ENCODE results near the gene JARID2. TPM values are rescaled to one million over a fixed set of nuclear protein-coding genes. Genes with fewer than 3 reads are reported as not detected.

The JARID2 gene
- total and polyA plus RNA-seq, 2 of the 13 experiments (the other 11 are each of a cell fraction or from before 2014, with no cell fraction given): 7.5 to 10.3 TPM

DNA sequence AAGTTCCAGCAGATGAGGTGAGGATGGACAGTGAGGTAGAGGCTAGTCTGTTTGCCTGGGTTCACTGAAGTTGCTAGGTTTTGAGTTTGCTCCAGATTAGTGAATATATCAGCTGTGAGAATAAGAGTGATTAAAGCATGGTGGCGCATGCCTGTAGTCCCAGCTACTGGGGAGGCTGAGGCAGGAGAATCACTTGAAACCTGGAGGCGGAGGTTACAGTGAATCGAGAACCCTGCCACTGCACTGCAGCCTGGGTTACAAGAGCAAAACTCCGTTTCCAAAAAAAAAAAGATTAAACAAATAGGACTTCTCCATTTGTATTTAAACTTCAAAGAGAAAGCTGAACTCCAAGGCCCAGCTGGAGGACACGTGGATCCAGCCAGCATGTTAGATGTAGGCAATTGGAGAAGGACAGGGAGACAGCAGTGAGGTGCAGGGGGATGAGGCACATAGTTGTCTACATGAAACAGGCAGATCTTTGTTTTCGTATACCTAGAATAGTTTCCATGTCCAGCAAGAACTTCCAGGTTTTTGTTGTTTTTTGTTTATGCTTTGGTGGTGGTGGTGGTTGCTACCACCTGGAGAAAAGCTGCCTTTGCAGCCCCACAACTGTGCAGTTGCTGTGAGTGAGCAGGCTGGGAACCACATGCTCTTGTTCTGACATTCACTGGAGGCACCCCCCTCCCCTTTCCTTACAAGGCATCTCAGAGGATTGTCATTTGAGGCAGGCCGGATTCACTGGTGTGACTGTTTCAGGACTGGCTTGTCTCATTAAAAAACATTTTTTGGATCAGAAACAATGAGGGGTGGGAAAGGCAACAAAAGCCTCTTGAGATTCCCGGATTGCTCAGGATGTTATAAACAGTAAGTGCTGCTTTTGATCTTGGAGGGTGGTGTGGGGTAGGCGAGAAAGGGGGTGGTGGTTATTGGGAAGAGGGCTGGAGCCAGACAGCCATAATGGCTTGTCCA is 72.3 kb downstream of the JARID2 start (continued):
- TF ChIP-seq, protein P1, sequence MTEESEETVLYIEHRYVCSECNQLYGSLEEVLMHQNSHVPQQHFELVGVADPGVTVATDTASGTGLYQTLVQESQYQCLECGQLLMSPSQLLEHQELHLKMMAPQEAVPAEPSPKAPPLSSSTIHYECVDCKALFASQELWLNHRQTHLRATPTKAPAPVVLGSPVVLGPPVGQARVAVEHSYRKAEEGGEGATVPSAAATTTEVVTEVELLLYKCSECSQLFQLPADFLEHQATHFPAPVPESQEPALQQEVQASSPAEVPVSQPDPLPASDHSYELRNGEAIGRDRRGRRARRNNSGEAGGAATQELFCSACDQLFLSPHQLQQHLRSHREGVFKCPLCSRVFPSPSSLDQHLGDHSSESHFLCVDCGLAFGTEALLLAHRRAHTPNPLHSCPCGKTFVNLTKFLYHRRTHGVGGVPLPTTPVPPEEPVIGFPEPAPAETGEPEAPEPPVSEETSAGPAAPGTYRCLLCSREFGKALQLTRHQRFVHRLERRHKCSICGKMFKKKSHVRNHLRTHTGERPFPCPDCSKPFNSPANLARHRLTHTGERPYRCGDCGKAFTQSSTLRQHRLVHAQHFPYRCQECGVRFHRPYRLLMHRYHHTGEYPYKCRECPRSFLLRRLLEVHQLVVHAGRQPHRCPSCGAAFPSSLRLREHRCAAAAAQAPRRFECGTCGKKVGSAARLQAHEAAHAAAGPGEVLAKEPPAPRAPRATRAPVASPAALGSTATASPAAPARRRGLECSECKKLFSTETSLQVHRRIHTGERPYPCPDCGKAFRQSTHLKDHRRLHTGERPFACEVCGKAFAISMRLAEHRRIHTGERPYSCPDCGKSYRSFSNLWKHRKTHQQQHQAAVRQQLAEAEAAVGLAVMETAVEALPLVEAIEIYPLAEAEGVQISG (CRISPR knock-in tag; IDR thresholded peaks at IDR 0.05): no peak
- TF ChIP-seq PLRG1 (conservative IDR thresholded peaks at IDR 0.05) (no peak), SIN3B (IDR thresholded peaks at IDR 0.05; ENCODE audit: low read length) (no peak), MIER2 (CRISPR knock-in tag; IDR thresholded peaks at IDR 0.05) (no peak), THAP11 (CRISPR knock-in tag; IDR thresholded peaks at IDR 0.05) (0 out of 2 replicates have a peak, but pooled peaks have one; percentile 31), ZNF343 (CRISPR knock-in tag; IDR thresholded peaks at IDR 0.05) (no peak), CBFB (CRISPR knock-in tag; IDR thresholded peaks at IDR 0.05) (no peak)
- TF ChIP-seq, protein P2, sequence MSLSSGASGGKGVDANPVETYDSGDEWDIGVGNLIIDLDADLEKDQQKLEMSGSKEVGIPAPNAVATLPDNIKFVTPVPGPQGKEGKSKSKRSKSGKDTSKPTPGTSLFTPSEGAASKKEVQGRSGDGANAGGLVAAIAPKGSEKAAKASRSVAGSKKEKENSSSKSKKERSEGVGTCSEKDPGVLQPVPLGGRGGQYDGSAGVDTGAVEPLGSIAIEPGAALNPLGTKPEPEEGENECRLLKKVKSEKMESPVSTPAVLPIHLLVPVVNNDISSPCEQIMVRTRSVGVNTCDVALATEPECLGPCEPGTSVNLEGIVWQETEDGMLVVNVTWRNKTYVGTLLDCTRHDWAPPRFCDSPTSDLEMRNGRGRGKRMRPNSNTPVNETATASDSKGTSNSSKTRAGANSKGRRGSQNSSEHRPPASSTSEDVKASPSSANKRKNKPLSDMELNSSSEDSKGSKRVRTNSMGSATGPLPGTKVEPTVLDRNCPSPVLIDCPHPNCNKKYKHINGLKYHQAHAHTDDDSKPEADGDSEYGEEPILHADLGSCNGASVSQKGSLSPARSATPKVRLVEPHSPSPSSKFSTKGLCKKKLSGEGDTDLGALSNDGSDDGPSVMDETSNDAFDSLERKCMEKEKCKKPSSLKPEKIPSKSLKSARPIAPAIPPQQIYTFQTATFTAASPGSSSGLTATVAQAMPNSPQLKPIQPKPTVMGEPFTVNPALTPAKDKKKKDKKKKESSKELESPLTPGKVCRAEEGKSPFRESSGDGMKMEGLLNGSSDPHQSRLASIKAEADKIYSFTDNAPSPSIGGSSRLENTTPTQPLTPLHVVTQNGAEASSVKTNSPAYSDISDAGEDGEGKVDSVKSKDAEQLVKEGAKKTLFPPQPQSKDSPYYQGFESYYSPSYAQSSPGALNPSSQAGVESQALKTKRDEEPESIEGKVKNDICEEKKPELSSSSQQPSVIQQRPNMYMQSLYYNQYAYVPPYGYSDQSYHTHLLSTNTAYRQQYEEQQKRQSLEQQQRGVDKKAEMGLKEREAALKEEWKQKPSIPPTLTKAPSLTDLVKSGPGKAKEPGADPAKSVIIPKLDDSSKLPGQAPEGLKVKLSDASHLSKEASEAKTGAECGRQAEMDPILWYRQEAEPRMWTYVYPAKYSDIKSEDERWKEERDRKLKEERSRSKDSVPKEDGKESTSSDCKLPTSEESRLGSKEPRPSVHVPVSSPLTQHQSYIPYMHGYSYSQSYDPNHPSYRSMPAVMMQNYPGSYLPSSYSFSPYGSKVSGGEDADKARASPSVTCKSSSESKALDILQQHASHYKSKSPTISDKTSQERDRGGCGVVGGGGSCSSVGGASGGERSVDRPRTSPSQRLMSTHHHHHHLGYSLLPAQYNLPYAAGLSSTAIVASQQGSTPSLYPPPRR (CRISPR knock-in tag; IDR thresholded peaks at IDR 0.05; ENCODE audit: borderline replicate concordance): peak; percentile 66; the same call in 1 of the 2 replicates
- TF ChIP-seq, protein P3, sequence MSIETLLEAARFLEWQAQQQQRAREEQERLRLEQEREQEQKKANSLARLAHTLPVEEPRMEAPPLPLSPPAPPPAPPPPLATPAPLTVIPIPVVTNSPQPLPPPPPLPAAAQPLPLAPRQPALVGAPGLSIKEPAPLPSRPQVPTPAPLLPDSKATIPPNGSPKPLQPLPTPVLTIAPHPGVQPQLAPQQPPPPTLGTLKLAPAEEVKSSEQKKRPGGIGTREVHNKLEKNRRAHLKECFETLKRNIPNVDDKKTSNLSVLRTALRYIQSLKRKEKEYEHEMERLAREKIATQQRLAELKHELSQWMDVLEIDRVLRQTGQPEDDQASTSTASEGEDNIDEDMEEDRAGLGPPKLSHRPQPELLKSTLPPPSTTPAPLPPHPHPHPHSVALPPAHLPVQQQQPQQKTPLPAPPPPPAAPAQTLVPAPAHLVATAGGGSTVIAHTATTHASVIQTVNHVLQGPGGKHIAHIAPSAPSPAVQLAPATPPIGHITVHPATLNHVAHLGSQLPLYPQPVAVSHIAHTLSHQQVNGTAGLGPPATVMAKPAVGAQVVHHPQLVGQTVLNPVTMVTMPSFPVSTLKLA (IDR thresholded peaks at IDR 0.05): 0 out of 2 replicates have a peak, but pooled peaks have one; percentile 42
- TF ChIP-seq, protein P4, sequence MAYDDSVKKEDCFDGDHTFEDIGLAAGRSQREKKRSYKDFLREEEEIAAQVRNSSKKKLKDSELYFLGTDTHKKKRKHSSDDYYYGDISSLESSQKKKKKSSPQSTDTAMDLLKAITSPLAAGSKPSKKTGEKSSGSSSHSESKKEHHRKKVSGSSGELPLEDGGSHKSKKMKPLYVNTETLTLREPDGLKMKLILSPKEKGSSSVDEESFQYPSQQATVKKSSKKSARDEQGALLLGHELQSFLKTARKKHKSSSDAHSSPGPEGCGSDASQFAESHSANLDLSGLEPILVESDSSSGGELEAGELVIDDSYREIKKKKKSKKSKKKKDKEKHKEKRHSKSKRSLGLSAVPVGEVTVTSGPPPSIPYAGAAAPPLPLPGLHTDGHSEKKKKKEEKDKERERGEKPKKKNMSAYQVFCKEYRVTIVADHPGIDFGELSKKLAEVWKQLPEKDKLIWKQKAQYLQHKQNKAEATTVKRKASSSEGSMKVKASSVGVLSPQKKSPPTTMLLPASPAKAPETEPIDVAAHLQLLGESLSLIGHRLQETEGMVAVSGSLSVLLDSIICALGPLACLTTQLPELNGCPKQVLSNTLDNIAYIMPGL (CRISPR knock-in tag; IDR thresholded peaks at IDR 0.05; ENCODE audit: borderline replicate concordance in 1 of 2, low read depth in 1 of 2): 0 out of 4 replicates have a peak, but pooled peaks of 1 of the 2 experiments have one; percentile 31
- TF ChIP-seq, protein P5, sequence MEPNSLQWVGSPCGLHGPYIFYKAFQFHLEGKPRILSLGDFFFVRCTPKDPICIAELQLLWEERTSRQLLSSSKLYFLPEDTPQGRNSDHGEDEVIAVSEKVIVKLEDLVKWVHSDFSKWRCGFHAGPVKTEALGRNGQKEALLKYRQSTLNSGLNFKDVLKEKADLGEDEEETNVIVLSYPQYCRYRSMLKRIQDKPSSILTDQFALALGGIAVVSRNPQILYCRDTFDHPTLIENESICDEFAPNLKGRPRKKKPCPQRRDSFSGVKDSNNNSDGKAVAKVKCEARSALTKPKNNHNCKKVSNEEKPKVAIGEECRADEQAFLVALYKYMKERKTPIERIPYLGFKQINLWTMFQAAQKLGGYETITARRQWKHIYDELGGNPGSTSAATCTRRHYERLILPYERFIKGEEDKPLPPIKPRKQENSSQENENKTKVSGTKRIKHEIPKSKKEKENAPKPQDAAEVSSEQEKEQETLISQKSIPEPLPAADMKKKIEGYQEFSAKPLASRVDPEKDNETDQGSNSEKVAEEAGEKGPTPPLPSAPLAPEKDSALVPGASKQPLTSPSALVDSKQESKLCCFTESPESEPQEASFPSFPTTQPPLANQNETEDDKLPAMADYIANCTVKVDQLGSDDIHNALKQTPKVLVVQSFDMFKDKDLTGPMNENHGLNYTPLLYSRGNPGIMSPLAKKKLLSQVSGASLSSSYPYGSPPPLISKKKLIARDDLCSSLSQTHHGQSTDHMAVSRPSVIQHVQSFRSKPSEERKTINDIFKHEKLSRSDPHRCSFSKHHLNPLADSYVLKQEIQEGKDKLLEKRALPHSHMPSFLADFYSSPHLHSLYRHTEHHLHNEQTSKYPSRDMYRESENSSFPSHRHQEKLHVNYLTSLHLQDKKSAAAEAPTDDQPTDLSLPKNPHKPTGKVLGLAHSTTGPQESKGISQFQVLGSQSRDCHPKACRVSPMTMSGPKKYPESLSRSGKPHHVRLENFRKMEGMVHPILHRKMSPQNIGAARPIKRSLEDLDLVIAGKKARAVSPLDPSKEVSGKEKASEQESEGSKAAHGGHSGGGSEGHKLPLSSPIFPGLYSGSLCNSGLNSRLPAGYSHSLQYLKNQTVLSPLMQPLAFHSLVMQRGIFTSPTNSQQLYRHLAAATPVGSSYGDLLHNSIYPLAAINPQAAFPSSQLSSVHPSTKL (CRISPR knock-in tag; IDR thresholded peaks at IDR 0.05): peak; percentile 74

Measured in HepG2 (cell line).